GM20431 (cell line): ENCODE measurements around the gene NME4.
"Not testable (repeated sequence)": the region's sequence is repeated elsewhere in the genome, so short reads cannot be mapped to it uniquely, and the experiment has no call there.

ENCODE experiments used
- in situ Hi-C: fragments of 300-500 bp; cut with MseI, MboI; formaldehyde crosslinking; loops from one replicate; pipeline ENCODE4 v1.15.0; 2020; ENCODE audit warnings: low sequenced_read_pairs; ENCODE audit not compliant: unreplicated experiment

Gene NME4

GRCh38 chr16:392450-393030 is 4.5 kb upstream of the NME4 start:
- in situ Hi-C loops, result no loop called here

GRCh38 chr16:396199-396598 is 800 bp upstream of the NME4 start:
- in situ Hi-C loops, result no loop called here

- in situ Hi-C loops, result no loop called here
Measured at GRCh38 chr16:396605-397004, 394 bp upstream of the NME4 start.

GRCh38 chr16:397736-398332 is 835 bp downstream of the NME4 start:
- in situ Hi-C loops, result no loop called here

- in situ Hi-C loops, result no loop called here
Measured at GRCh38 chr16:398561-399339, 1.8 kb downstream of the NME4 start.

GRCh38 chr16:399340-400019 is 2.5 kb downstream of the NME4 start:
- in situ Hi-C loops, result no loop called here

GRCh38 chr16:400061-400591 is 3.1 kb downstream of the NME4 start:
- in situ Hi-C loops, result no loop called here

GRCh38 chr16:401468-402348 is 4.7 kb downstream of the NME4 start, which contains the start of gene DECR2:
Gene DECR2, plus strand, starts transcription at chr16:401885. Its CDS starts 79 bp downstream, at chr16:401964.
- in situ Hi-C loops, result no loop called here

- in situ Hi-C loops, result no loop called here
Measured at GRCh38 chr16:404971-405486, 8.0 kb downstream of the NME4 start.

GRCh38 chr16:405548-406506 is 8.8 kb downstream of the NME4 start:
- in situ Hi-C loops, result no loop called here

GRCh38 chr16:407253-407652 is 10.3 kb downstream of the NME4 start:
- in situ Hi-C loops, result no loop called here

- in situ Hi-C loops, result no loop called here
Measured at GRCh38 chr16:410516-411178, 13.6 kb downstream of the NME4 start.

GRCh38 chr16:411576-412265 is 14.7 kb downstream of the NME4 start:
- in situ Hi-C loops, result no loop called here

GRCh38 chr16:414395-415169 is 17.6 kb downstream of the NME4 start:
- in situ Hi-C loops, result no loop called here

GRCh38 chr16:415170-415498 is 18.1 kb downstream of the NME4 start:
- in situ Hi-C loops, result not testable (repeated sequence)

GRCh38 chr16:422179-422578 is 25.2 kb downstream of the NME4 start:
- in situ Hi-C loops, result not testable (repeated sequence)
